Sigmoid colon (tissue), 4 donors: ENCODE results near the gene PDGFD.

ENCODE experiments used
- EP300 ChIP-seq, 4 donors: sonication (generic); formaldehyde crosslinking; IDR thresholded peaks; one replicate each; pipeline ENCODE4 v1.6.1; 2017; ENCODE audit warnings: antibody characterized with exemption in 4 of 4
- POLR2A ChIP-seq, 2 donors: fragments of 450-650 bp; IDR thresholded peaks; one replicate each; pipeline ENCODE4 v1.6.1; 2016; ENCODE audit warnings: antibody characterized with exemption in 2 of 2, mild to moderate bottlenecking in 2 of 2, moderate library complexity in 2 of 2
- POLR2AphosphoS5 ChIP-seq, 4 donors: sonication (generic); formaldehyde crosslinking; IDR thresholded peaks; one replicate each; pipeline ENCODE4 v1.6.1; 2017; ENCODE audit warnings: antibody characterized with exemption in 4 of 4
- TF ChIP-seq, protein P1 (sequence below), 4 experiments: fragments of 450-650 bp in 3 of 4; fragments of 200-600 bp in 1 of 4; IDR thresholded peaks; one replicate each; pipeline ENCODE4 v1.5.1; 2016 to 2019; ENCODE audit warnings: antibody characterized with exemption in 4 of 4, mild to moderate bottlenecking in 3 of 4, moderate library complexity in 2 of 4

DNA sequence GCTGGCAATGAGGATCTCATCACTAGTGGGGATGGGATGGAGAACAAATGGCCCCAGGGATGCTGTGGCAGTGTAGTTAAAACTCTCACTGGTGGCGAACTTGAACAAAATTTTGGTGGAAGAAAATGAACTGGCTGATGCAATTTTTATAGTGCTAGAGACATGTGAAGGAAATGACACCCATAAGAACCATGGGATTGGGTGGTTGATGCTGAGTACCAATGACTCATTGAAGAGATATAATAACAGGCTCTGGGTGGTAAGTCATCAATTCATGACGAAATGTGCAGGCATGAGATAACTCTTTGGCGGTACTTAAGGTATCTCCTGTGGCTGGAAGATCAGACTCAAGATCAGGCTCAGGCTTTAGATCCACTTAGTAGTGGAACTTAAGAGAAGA lies 300.4 kb downstream of the PDGFD start:
- TF ChIP-seq, protein P1, sequence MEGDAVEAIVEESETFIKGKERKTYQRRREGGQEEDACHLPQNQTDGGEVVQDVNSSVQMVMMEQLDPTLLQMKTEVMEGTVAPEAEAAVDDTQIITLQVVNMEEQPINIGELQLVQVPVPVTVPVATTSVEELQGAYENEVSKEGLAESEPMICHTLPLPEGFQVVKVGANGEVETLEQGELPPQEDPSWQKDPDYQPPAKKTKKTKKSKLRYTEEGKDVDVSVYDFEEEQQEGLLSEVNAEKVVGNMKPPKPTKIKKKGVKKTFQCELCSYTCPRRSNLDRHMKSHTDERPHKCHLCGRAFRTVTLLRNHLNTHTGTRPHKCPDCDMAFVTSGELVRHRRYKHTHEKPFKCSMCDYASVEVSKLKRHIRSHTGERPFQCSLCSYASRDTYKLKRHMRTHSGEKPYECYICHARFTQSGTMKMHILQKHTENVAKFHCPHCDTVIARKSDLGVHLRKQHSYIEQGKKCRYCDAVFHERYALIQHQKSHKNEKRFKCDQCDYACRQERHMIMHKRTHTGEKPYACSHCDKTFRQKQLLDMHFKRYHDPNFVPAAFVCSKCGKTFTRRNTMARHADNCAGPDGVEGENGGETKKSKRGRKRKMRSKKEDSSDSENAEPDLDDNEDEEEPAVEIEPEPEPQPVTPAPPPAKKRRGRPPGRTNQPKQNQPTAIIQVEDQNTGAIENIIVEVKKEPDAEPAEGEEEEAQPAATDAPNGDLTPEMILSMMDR (IDR thresholded peaks at IDR 0.05): no peak
- no peak for TF ChIP-seq POLR2AphosphoS5 (IDR thresholded peaks at IDR 0.05)
- TF ChIP-seq POLR2A (IDR thresholded peaks at IDR 0.05): no peak
- no peak for TF ChIP-seq EP300 (IDR thresholded peaks at IDR 0.05)
